ENCODE data around the gene EQTN.
"Not testable (repeated sequence)": the region's sequence is repeated elsewhere in the genome, so short reads cannot be mapped to it uniquely, and the experiment has no call there.

Gene EQTN

GRCh38 chr9:27292659-27293405 is 4.1 kb downstream of the EQTN start:
- DNase-seq: no peak

GRCh38 chr9:27291292-27291691 is 5.7 kb downstream of the EQTN start:
- DNase-seq: no peak

GRCh38 chr9:27282269-27282668 is 14.7 kb downstream of the EQTN start:
- DNase-seq: no peak

- DNase-seq: no peak
Observed at GRCh38 chr9:27280860-27281259, 16.1 kb downstream of the EQTN start.

GRCh38 chr9:27280249-27280648 is 16.7 kb downstream of the EQTN start:
- DNase-seq: no peak

GRCh38 chr9:27279611-27280010 is 17.3 kb downstream of the EQTN start:
- no peak for DNase-seq

GRCh38 chr9:27278374-27278773 is 18.6 kb downstream of the EQTN start:
- no peak for DNase-seq

GRCh38 chr9:27276193-27277030 is 20.5 kb downstream of the EQTN start:
- DNase-seq: peak in 1 of 5 donors; percentile 29

GRCh38 chr9:27273186-27273585 is 23.8 kb downstream of the EQTN start:
- DNase-seq: no peak

- DNase-seq: no peak
Observed at GRCh38 chr9:27272103-27272502, 24.8 kb downstream of the EQTN start.

- DNase-seq: no peak
Observed at GRCh38 chr9:27261517-27262211, 35.3 kb downstream of the EQTN start.

- no peak for DNase-seq
Observed at GRCh38 chr9:27260789-27261516, 36.0 kb downstream of the EQTN start.

GRCh38 chr9:27258662-27259061 is 38.3 kb downstream of the EQTN start:
- no peak for DNase-seq

GRCh38 chr9:27248702-27249101 is 48.2 kb downstream of the EQTN start:
- DNase-seq: no peak

GRCh38 chr9:27247756-27248155 is 49.2 kb downstream of the EQTN start:
- no peak for DNase-seq

- not testable (repeated sequence) for DNase-seq
Observed at GRCh38 chr9:27239648-27240047, 57.3 kb downstream of the EQTN start.

Measured in T-helper 1 cell (primary cell).